Amygdala (tissue), 56 donors: ENCODE data around the gene FAM83D.

Experiments
- DNase-seq, 56 donors: peaks; one replicate each; lab custom pipeline; 2025; lab: John Stamatoyannopoulos, UW

Gene FAM83D

DNA sequence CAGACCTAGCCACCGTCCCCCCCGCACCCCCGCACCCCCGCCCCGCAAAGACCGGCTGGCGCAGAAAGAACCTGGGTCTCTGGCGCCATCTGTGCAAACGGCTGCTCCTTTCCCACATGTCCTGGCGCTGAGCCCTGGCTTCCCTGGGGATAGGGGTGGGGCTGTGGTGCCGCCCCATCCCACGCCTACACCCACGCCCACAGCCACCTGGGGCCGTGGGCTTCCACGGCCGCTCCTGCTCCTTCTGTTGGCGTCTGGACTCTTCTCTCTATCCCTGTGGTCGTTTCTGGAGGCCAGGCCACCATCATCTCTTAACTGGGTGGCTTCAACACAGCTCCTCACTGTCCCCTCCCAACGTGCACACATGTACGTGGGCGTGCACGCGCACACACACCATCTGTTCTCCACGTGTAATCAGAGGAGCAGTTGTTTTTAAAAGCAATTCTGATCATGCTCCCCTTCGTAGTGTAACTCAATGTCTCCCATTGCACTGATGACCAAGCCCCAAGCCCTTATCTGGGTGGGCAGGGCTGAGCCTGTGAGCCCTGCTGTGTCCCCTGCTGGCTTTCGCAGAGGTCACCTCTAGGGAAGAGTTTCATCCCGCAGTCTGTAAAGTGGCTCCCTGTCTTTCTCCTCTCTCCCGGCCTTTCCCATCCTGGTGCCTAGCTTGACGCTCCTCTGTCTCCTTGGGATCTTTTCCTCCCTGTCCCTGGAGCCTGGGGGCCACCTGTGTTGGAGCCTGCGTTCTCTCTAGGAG is 31.9 kb upstream of the FAM83D start:
- peak in 23 of 56 donors; percentile 45 to 86 (median 69) for DNase-seq

- no peak for DNase-seq
Measured at GRCh38 chr20:38895098-38895949, 30.9 kb upstream of the FAM83D start.

DNA sequence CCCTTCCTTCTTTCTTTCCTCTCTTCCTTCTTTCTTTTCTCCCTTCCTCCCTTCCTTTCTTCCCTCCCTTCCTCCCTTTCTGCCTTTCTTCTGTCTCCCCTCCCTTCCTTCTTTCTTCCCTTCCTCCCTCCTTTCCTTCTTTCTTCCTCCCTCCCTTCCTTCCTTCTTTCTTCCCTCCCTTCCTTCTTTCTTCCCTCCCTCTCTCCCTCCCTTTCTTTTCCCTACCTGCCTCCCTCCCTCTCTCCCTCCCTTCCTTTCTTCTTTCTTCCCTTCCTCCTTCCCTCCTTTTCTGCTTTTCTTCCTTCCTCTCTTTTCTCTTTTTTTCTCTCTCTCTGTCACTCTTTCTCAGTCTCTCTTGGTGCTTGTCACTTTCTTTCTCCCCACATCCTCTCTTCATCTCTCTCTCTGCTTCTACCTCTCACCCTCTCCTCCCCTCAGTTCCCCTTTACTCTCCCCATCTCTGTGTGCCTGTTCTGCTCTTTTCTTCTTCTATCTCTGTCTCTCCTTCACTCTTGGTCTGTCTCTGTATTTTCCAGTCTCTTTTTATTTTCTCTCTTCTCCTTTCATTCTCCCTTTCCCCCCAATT is 30.1 kb upstream of the FAM83D start:
- DNase-seq, result no peak

- no peak for DNase-seq
Measured at GRCh38 chr20:38897267-38897666, 28.9 kb upstream of the FAM83D start.

DNA sequence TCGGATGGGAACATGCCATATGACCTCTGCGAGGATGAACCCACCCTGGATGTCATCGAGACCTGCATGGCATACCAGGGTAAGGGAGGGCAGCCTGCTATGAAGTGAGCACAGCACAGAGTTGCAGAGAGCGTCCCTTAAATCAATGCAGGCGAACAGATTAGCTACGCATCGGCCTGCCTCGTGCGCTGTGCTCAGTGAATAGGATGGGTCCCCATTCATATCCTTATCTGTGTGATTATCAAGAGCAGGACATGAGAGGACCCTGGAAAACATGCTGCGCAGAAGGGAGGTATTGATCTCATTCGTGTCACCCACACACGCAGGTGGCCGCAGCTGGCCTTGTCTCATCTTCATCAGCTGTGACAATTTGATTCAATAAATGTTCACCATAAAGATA is 25.6 kb upstream of the FAM83D start:
- no peak for DNase-seq

DNA sequence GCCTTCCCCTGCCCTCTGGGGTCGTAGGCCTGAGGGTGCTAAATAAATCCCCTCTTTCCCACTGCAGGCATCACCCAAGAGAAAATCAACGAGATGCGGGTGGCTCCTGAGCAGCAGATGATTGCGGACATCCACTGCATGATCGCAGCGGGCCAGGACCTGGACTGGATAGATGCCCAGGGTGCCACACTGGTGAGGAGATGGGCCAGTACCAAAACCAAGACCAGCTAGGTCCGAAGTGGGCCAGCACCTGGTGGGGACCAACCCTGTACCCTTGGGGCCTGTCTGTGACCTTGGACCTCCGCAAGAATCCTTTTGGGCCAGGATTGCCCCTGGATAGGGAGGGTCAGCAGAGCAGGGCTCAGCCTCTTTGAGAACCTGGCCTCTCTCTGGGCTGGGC is 23.6 kb upstream of the FAM83D start:
- DNase-seq, result no peak

GRCh38 chr20:38903335-38903734 is 22.9 kb upstream of the FAM83D start:
- no peak for DNase-seq

DNA sequence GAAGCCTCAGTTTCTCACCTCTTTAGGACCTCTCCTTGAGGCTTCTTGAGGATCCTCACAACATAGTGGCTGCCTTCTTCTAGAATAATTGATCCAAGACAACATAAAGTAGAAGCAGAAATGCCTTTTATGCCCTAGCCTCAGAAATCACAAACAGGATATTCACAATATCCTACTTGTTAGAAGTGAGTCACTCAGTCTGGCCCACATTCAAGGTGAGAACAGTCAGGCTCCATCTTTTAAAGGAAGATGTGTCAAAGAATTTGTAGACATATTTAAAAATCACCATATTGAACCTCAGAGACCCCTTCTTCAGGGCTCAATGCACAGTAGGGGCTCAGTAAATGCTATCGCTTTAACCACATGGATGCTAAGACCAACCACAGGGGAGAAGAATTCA is 20.8 kb upstream of the FAM83D start:
- DNase-seq, result no peak

DNA sequence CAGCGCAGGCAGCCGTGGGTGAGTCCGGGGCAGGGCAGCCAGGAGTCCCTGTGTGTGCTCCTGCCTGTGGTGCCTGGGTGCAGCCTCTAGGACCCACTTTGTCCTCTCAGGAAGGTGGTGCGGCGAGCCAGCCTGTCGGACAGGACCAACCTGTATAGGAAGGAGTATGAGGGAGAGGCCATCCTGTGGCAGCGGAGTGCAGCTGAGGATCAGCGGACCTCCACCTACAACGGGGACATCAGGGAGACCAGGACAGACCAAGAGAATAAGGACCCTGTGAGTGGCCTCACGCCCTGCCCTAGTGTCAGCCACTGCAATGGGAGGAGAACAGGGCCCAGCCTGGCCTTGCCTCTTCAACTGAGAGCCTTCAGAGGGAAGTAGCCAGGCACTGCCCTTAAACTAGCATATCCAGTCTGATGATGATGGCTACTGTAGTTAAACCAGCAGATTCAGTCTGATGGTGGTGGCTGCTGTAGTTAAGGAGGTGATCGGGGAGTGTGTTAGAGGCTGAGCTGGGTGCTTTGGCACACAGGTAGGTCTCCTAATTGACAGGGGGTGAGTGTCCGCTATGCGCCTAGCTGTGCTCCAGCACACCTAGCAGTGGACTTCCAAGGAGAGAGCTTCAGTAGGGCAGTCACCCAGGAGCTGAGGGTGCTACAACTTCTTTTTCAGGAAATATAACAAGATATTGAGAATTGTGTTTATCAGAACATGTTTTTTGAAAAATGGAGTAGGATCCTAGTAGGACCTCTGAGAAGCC is 18.1 kb upstream of the FAM83D start:
- no peak for DNase-seq

- DNase-seq, result no peak
Measured at GRCh38 chr20:38915355-38915754, 10.9 kb upstream of the FAM83D start.

- DNase-seq, result no peak
Measured at GRCh38 chr20:38917657-38918056, 8.6 kb upstream of the FAM83D start.

DNA sequence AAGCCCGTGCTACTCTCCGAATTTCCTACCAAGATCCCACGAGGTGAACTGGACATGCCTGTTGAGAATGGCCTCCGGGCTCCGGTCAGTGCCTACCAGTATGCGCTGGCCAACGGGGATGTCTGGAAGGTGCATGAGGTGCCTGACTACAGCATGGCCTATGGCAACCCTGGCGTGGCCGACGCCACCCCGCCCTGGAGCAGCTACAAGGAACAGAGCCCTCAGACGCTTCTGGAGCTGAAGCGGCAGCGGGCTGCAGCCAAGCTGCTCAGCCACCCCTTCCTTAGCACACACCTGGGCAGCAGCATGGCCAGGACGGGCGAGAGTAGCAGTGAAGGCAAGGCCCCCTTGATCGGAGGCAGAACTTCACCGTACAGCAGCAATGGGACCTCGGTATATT is 8.0 kb upstream of the FAM83D start:
- no peak for DNase-seq

DNA sequence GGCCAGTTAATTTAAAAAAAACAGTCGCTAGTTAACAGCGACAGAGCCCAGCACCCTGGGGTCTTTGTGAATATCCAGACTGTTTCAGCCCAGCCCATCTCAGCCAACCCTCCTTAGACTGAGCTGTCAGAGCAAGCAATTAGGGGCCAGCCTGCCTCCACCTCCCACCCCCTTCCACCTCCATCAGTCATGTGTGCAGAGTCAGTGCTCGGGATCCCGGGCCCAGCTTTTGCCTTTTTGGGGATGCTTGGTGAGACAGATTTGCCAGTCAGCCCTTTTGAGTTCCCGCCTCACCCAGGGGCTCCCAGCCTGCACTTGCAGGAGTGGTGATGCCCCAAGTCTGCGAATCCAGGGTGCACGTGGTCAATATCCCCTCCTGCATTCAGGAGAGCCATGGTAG is 6.5 kb upstream of the FAM83D start:
- no peak for DNase-seq

- no peak for DNase-seq
Measured at GRCh38 chr20:38920411-38920810, 5.8 kb upstream of the FAM83D start.

DNA sequence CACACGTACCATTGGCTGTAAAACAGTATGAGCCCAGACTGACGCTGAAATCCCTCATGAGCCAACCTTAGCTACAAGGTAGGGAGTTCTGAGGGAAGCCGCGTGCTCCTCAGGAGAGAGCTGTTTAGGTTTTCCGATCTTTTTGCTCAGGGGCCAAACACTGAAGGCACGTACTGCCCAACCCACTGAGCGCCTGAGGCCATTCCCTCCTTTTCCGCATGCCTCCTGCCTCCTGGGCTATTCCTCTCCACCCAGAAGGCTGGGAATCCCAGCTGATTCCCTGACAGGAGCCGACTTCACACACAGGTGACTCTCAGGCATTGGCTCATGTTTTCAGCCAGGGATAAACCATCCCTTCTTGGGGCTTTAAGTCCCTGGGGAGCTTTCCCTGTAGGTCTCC is 5.4 kb upstream of the FAM83D start:
- DNase-seq, result no peak

GRCh38 chr20:38924718-38925117 is 1.5 kb upstream of the FAM83D start:
- no peak for DNase-seq

- DNase-seq, result no peak
Measured at GRCh38 chr20:38926934-38927616, 858 bp downstream of the FAM83D start.

DNA sequence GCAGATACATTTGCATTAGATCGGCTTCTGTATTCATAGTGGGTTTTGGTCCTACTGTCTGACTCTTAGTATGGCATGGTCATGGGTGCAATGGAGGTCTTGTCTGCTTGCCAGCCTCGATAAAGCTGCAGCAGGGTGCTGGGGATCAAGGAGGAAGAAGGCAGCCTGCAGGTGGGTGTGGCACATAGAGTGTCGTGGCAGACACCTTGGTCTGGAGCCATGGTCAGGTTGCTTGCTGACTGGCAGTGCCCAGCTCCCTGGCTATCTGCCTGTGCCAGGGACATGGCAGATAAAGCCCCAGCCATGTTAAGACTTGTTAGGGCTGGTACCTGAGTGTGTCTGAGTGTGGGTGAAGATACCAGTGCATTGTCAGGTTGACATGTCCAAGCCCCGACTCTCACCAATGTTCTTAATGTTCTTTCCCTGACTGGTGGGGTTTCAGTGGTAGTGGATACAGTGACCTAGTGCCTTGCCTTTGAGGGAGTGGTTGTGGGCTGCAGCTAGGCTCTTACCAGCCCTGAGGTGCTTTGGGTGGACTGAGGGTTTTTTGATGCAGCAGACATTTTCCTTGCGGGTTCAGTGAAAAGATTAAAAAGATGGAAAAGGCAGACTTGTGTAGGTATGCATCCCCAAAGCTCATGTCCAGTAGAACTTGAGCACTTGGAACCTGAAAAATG is 1.8 kb downstream of the FAM83D start:
- DNase-seq, result no peak

GRCh38 chr20:38930242-38930569 is 4.0 kb downstream of the FAM83D start:
- no peak for DNase-seq

DNA sequence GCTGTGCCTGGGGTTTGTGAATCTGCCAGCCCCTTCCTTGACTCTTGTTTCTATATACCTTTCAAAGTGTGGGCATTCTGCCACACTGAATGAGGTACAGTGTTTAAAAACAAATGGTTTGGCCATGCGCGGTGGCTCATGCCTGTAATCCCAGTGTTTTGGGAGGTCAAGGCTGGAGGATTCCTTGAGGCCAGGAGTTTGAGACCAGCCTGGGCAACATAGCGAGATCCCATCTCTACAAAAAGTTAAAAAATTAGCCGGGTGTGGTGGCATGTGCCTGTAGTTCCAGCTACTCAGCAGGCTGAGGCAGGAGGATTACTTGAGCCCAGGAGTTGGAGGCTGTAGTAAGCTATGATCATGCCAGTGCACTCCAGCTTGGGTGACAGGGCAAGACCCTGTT is 5.8 kb downstream of the FAM83D start:
- DNase-seq, result no peak
